HUES48 (cell line): ENCODE results near the gene RNF133.

Experiments used
- H3K27ac ChIP-seq: one replicate; pipeline ENCODE4 v1.7.0; 2013; ENCODE audit warnings: low read depth, low read length, inconsistent platforms
- H3K27me3 ChIP-seq: 2 replicates; pipeline ENCODE4 v1.6.1; 2013; ENCODE audit warnings: mild to moderate bottlenecking, low read length; ENCODE audit not compliant: control insufficient read depth, insufficient read depth
- H3K36me3 ChIP-seq: 2 replicates; pipeline ENCODE4 v1.6.1; 2013; ENCODE audit warnings: low read length; ENCODE audit not compliant: control insufficient read depth, insufficient read depth
- H3K4me1 ChIP-seq: 2 replicates; pipeline ENCODE4 v1.6.1; 2013; ENCODE audit warnings: mild to moderate bottlenecking, low read length; ENCODE audit not compliant: control insufficient read depth, insufficient read depth
- H3K4me3 ChIP-seq: 2 replicates; pipeline ENCODE4 v1.5.1; 2013; ENCODE audit warnings: mild to moderate bottlenecking, low read depth, low read length
- H3K9ac ChIP-seq: 2 replicates; pipeline ENCODE4 v1.6.1; 2013; ENCODE audit warnings: mild to moderate bottlenecking, low read depth, low read length, moderate library complexity
- H3K9me3 ChIP-seq: 2 replicates; pipeline ENCODE4 v1.6.1; 2013; ENCODE audit warnings: low read length; ENCODE audit not compliant: control insufficient read depth, insufficient read depth

The RNF133 gene

DNA sequence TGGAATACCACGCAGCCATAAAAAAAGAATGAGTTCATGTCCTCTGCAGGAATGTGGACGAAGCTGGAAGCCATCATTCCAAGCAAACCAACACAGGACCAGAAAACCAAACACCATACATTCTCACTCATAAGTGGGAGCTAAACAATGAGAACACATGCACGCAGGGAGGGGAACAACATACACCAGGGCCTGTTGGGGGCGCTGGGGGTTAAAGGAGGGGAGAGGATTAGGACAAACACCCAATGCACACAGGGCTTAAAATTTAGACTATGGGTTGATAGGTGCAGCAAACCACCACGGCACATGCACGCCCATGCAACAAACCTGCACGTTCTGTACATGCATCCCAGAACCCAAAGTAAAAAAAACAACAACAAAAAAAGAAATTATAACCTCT lies 23.3 kb downstream of the RNF133 start:
- Histone ChIP-seq H3K36me3 (no peaks in the 10 kb centered on the region), H3K9me3 (no peaks in the 10 kb centered on the region; the same call in 1 of the 2 replicates), H3K27ac (no peak overlapping the region), H3K9ac (no peak overlapping the region), H3K4me3 (no peak overlapping the region), H3K4me1 (peaks cover 41% of the 10 kb centered on the region), H3K27me3 (no peaks in the 10 kb centered on the region)

DNA sequence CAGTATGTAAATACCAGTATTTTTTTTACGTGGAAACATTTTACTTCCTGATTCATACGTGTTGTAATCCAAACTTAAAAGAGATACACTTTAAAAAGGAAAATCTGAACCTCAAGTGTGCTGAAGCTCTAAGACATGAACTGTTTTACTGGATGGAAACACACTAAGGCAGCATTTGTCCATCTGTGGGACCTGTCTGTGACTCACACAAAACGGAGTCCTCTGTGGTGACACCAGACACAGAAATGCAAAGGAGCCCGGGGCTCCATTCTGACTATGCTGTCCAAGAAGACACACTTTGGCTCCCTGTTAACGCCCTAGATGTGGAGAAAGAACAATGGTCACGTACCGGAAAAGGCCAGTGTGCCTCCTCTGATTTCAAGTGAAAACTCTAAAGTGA lies 23.9 kb downstream of the RNF133 start:
- peaks cover 39% of the 10 kb centered on the region for H3K4me1 ChIP-seq
- no peaks in the 10 kb centered on the region for H3K27me3 ChIP-seq
- no peak overlapping the region for H3K27ac ChIP-seq
- H3K36me3 ChIP-seq, result no peaks in the 10 kb centered on the region
- H3K9me3 ChIP-seq, result no peaks in the 10 kb centered on the region; the same call in 1 of the 2 replicates
- no peak overlapping the region for H3K9ac ChIP-seq
- no peak overlapping the region for H3K4me3 ChIP-seq

DNA sequence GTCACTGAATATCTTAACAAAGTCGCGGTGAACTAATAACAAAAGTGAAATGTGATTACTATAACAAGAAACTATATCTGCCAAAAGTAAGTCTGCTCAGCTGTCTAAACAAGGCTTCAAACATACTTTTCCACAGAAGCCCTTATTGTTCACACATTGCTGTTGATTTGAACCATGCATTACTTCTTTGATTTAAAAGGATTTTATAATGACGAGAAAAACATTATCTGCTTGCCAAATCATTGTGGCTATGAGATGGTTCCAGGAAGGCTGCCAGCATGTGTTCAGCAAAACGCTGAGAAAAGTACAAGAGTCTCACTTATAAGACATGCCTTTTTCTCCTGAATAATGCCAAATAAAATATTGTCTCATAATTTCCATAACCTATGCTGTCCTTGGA lies 24.4 kb downstream of the RNF133 start:
- Histone ChIP-seq H3K9ac (no peak overlapping the region), H3K27ac (no peak overlapping the region)

DNA sequence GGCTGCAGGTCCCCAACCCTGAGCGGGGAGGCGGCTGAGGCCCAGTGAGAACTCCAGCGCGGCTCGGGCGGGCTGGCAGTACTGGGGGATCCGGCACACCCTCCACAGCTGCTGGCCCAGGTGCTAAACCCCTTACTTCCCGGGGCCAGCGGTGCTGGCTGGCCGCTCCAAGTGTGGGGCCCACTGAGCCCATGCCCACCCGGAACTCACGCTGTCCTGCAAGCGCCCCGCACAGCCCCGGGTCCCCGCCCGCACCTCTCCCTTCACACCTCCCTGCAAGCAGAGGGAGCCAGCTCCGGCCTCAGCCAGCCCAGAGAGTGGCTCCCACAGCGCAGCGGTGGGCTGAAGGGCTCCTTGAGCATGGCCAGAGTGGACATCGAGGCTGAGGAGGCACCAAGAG lies 25.0 kb downstream of the RNF133 start:
- Histone ChIP-seq H3K27me3 (no peaks in the 10 kb centered on the region), H3K9me3 (no peaks in the 10 kb centered on the region; the same call in 1 of the 2 replicates), H3K9ac (no peak overlapping the region), H3K27ac (no peak overlapping the region), H3K4me1 (peaks cover 33% of the 10 kb centered on the region), H3K4me3 (no peak overlapping the region), H3K36me3 (no peaks in the 10 kb centered on the region)

More for the DNA sequence above, 24.4 kb downstream of the RNF133 start:
- no peaks in the 10 kb centered on the region; the same call in 1 of the 2 replicates for H3K9me3 ChIP-seq
- H3K36me3 ChIP-seq, result no peaks in the 10 kb centered on the region
- H3K4me1 ChIP-seq, result peaks cover 33% of the 10 kb centered on the region
- no peaks in the 10 kb centered on the region for H3K27me3 ChIP-seq
- no peak overlapping the region for H3K4me3 ChIP-seq

DNA sequence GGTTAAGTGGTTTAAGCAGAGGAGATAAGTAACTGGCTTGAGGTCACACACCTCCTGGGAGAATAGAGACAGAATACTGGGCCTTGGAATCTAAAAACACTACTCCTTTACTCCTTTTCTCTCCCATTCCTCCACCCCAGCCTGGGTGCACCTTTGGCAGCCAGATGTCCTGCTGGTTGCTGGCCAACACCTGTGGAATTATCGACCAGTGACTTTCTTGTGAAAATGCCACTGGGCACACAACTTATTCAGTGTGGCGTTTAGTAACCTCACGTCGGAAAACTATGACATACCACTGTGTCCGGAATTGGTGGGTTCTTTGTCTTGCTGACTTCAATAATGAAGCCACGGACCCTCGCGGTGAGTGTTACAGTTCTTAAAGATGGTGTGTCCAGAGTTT lies 26.4 kb downstream of the RNF133 start:
- Histone ChIP-seq H3K27ac (no peak overlapping the region), H3K4me3 (no peak overlapping the region), H3K36me3 (no peaks in the 10 kb centered on the region), H3K4me1 (peaks cover 23% of the 10 kb centered on the region), H3K9ac (no peak overlapping the region), H3K27me3 (no peaks in the 10 kb centered on the region), H3K9me3 (no peaks in the 10 kb centered on the region; the same call in 1 of the 2 replicates)

DNA sequence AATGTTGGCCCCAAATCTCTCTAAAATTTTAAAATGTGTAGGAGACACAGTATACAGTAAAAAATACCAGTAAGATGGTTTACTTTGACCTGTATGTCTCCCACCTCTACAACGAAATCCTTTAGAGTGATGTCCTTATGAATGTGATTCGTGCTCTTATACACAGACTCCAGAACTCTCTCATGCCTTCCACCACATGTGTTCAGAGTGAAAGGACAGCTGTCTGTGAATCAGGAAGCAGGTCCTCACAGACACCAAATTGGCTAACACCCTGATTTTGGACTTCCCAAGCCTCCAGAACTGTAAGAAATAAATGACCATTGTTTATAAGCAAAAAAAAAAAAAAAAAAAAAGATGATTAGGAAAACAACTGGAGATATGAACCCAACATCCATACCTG lies 35.2 kb downstream of the RNF133 start:
- Histone ChIP-seq H3K4me3 (no peak overlapping the region), H3K9ac (no peak overlapping the region), H3K36me3 (no peaks in the 10 kb centered on the region), H3K4me1 (peaks cover 13% of the 10 kb centered on the region; the same call in 1 of the 2 replicates), H3K9me3 (no peaks in the 10 kb centered on the region), H3K27me3 (no peaks in the 10 kb centered on the region), H3K27ac (no peak overlapping the region)

DNA sequence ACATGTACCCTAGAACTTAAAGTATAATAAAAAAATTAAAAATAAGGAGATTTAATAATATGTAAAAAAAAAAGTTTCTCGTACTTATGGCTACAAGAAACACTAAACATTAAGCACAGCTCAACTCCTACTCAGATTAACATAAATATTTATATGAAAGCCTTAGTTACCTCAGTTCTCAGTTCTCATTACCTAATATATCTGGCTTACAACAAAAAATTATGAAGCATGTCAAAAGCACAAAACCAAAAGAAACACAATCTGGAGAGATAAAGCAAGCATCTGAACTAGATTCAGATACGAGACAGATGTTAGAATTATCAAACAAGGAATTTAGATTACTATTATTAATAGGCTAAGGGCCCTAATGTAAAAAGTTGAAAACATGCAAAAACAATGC lies 40.1 kb downstream of the RNF133 start:
- Histone ChIP-seq H3K36me3 (no peaks in the 10 kb centered on the region), H3K9me3 (no peaks in the 10 kb centered on the region), H3K9ac (no peak overlapping the region), H3K4me3 (no peak overlapping the region), H3K27me3 (no peaks in the 10 kb centered on the region), H3K27ac (no peak overlapping the region), H3K4me1 (no peaks in the 10 kb centered on the region)

DNA sequence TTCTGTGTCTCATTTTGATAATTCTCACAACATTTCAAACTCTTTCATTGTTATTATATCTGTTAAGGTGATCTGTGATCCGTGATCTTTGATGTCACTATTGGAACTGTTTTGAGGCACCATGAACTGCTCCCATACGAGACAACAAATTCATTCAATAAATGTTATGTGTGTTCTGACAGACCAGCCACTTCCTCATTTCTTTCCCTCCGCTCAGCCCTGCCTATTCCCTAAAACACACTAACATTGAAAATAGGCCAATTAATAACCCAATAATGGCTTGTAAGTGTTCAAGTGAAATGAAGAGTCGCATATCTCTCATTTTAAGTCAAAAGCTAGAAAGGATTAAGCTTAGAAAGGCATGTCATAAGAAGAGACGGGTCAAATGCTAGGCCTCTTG lies 45.2 kb downstream of the RNF133 start:
- H3K27ac ChIP-seq, result no peak overlapping the region
- H3K9ac ChIP-seq, result no peak overlapping the region
- no peaks in the 10 kb centered on the region for H3K27me3 ChIP-seq
- no peaks in the 10 kb centered on the region for H3K36me3 ChIP-seq
- no peaks in the 10 kb centered on the region for H3K9me3 ChIP-seq
- 0 out of 2 replicates have a peak, but pooled peaks cover 2% of the 10 kb centered on the region for H3K4me1 ChIP-seq
- H3K4me3 ChIP-seq, result no peak overlapping the region

DNA sequence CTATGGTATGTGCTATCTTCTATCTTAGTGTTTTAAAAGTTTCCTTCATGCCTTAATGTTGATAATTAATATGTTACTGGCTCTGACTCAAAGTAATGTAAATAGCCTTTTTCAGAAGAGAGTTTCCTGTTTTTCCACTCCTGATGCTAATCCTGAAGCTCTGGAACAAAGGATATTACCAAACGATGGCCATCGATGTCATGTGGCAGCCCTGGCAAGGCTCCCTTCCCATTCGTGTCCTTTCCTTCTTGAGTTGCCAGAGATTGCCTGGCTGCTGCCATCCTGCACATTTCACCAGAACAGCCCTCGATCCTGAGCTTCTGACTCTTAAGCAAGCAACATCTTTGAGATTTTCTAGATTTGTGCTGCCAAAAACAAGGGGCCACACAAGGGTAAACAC lies 46.0 kb downstream of the RNF133 start:
- 0 out of 2 replicates have a peak, but pooled peaks cover 2% of the 10 kb centered on the region for H3K4me1 ChIP-seq
- no peaks in the 10 kb centered on the region for H3K36me3 ChIP-seq
- no peak overlapping the region for H3K27ac ChIP-seq
- H3K9ac ChIP-seq, result no peak overlapping the region
- no peaks in the 10 kb centered on the region for H3K9me3 ChIP-seq
- H3K4me3 ChIP-seq, result no peak overlapping the region
- no peaks in the 10 kb centered on the region for H3K27me3 ChIP-seq

DNA sequence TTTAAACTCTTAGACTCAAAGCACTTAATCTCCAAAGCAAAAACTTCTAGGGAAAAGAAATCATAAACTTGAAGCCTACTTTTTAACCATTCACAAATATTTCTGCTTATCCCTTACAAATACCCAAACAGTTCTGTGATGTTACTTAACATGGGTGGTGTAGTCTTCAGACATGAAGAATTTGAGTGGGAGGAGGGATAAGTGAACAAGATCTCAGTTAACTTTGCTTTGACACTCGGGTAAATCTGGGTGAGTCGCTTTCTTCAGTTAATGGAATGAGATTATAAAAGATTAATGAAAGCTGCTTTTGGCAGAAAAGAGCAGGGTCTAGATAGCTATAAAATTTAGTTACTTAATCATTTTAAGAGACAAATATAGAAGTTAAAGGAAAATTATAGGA lies 47.5 kb downstream of the RNF133 start:
- Histone ChIP-seq H3K27me3 (no peaks in the 10 kb centered on the region), H3K9ac (no peak overlapping the region), H3K4me1 (0 out of 2 replicates have a peak, but pooled peaks cover 2% of the 10 kb centered on the region), H3K27ac (no peak overlapping the region), H3K4me3 (no peak overlapping the region), H3K9me3 (no peaks in the 10 kb centered on the region), H3K36me3 (no peaks in the 10 kb centered on the region)
